Measurements from ENCODE around the gene CCDC12.

GRCh38 chr3:47017504-47018268 lies 41.1 kb upstream of the CCDC12 start:
- TF ChIP-seq JDP2 (CRISPR knock-in tag; IDR thresholded peaks at IDR 0.05; ENCODE audit: borderline replicate concordance): no peak
- no peak for TF ChIP-seq NFATC3 (CRISPR knock-in tag; IDR thresholded peaks at IDR 0.05)
- TF ChIP-seq JUN (CRISPR knock-in tag; IDR thresholded peaks at IDR 0.05): no peak
- TF ChIP-seq NFE2L2 (IDR thresholded peaks at IDR 0.05; ENCODE audit: low read length): no peak
- TF ChIP-seq GABPB1 (CRISPR knock-in tag; IDR thresholded peaks at IDR 0.05): no peak
- TF ChIP-seq SAFB2 (CRISPR knock-in tag; IDR thresholded peaks at IDR 0.05; ENCODE audit: borderline replicate concordance, low read depth): no peak
